Measurements from ENCODE around the gene GOLGA6A. TPM values are rescaled to one million over a fixed set of nuclear protein-coding genes. Genes with fewer than 3 reads are reported as not detected.

GOLGA6A gene
- total and polyA plus RNA-seq, 2 of the 13 experiments (the other 11 are each of a cell fraction or from before 2014, with no cell fraction given) = 0.04 to 0.22 TPM

DNA sequence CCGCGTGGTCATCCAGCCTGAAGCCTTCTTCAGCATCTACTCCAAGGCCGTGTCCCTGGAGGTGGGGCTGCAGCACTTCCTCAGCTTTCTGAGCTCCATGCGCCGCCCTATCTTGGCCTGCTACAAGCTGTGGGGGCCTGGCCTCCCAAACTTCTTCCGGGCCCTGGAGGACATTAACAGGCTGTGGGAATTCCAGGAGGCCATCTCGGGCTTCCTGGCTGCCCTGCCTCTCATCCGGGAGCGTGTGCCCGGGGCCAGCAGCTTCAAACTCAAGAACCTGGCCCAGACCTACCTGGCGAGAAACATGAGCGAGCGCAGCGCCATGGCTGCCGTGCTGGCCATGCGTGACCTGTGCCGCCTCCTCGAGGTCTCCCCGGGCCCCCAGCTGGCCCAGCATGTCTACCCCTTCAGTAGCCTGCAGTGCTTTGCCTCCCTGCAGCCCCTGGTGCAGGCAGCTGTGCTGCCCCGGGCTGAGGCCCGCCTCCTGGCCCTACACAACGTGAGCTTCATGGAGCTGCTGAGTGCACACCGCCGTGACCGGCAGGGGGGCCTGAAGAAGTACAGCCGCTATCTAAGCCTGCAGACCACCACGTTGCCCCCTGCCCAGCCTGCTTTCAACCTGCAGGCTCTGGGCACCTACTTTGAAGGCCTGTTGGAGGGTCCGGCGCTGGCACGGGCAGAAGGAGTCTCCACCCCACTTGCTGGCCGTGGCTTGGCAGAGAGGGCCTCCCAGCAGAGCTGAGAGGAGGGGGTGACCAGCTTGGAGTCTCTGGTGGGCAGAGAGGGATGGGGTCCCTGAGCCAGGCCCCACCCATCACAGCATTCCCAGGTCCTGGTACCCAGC is 37.9 kb downstream of the GOLGA6A start:
- Histone ChIP-seq H3K9me3 (ENCODE audit: low read length) (no peaks in the 10 kb centered on the region), H2AFZ (ENCODE audit: low read length) (no peak overlapping the region), H3K36me3 (replicated peaks in 1 of 2; ENCODE audit: control insufficient read depth in 1 of 2, insufficient read depth in 2 of 2, low read length in 2 of 2) (no peaks in the 10 kb centered on the region), H3K4me3 (replicated peaks in 1 of 3; ENCODE audit: insufficient read depth in 1 of 3, low read depth in 2 of 3, low read length in 3 of 3) (no peak overlapping the region), H3K9ac (ENCODE audit: insufficient read depth, low read depth, low read length) (no peak overlapping the region), H3K27ac (ENCODE audit: extremely low read length, insufficient read depth, low read length) (no peak overlapping the region), H3K4me1 (ENCODE audit: insufficient read depth, low read length) (no peaks in the 10 kb centered on the region), H3K79me2 (ENCODE audit: insufficient read depth, low read length) (no peaks in the 10 kb centered on the region), H3K27me3 (ENCODE audit: control insufficient read depth in 1 of 2, insufficient read depth in 2 of 2, low read length in 2 of 2) (peaks cover 1 to 6% of the 10 kb centered on the region in 2 experiments; a peak in 1 of 5 replicates), H4K20me1 (ENCODE audit: insufficient read depth, low read length) (no peaks in the 10 kb centered on the region), H3K4me2 (ENCODE audit: low read depth, low read length) (no peak overlapping the region)
- BruUV-seq (replicated peaks) = no TSS peak
- no peak for FAIRE-seq
- no peak for DNase-seq (ENCODE audit: low spot score)
- in situ Hi-C loops (cut with HindIII; ENCODE audit: extremely low pct_ligation_motif_present, low pct_unique_long_range_greater_than_20kb) (no loop called here), intact Hi-C loops (cut with micrococcal nuclease; ENCODE audit: unreplicated experiment) (no loop called here)
- WGBS (ENCODE audit: low lambda C conversion rate) = 77% methylated on average over 9 of the region's 31 CpGs
- CTCF ChIA-PET (ENCODE audit: low intra/inter-chr PET ratio, low total read pairs) = no interaction called here
- no peak for ATAC-seq
- POLR2A ChIA-PET = no interaction called here
- TF ChIP-seq, protein P1, sequence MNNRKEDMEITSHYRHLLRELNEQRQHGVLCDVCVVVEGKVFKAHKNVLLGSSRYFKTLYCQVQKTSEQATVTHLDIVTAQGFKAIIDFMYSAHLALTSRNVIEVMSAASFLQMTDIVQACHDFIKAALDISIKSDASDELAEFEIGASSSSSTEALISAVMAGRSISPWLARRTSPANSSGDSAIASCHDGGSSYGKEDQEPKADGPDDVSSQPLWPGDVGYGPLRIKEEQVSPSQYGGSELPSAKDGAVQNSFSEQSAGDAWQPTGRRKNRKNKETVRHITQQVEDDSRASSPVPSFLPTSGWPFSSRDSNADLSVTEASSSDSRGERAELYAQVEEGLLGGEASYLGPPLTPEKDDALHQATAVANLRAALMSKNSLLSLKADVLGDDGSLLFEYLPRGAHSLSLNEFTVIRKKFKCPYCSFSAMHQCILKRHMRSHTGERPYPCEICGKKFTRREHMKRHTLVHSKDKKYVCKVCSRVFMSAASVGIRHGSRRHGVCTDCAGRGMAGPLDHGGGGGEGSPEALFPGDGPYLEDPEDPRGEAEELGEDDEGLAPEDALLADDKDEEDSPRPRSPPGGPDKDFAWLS (CRISPR knock-in tag; IDR thresholded peaks at IDR 0.05; ENCODE audit: borderline replicate concordance) = no peak
- TF ChIP-seq HIVEP1 (CRISPR knock-in tag; IDR thresholded peaks at IDR 0.05) (no peak), NFKBIZ (CRISPR knock-in tag; IDR thresholded peaks at IDR 0.05) (no peak), HMGXB4 (CRISPR knock-in tag; IDR thresholded peaks at IDR 0.05; ENCODE audit: borderline replicate concordance in 1 of 2, low read depth in 1 of 2) (no peak), U2AF2 (IDR thresholded peaks at IDR 0.05; ENCODE audit: low read depth, low read length) (no peak), ZMYM3 (CRISPR knock-in tag; IDR thresholded peaks at IDR 0.05) (no peak), ZBTB44 (CRISPR knock-in tag; IDR thresholded peaks at IDR 0.05) (no peak), KMT2A (CRISPR knock-in tag; IDR thresholded peaks at IDR 0.05) (no peak)
- TF ChIP-seq, protein P2, sequence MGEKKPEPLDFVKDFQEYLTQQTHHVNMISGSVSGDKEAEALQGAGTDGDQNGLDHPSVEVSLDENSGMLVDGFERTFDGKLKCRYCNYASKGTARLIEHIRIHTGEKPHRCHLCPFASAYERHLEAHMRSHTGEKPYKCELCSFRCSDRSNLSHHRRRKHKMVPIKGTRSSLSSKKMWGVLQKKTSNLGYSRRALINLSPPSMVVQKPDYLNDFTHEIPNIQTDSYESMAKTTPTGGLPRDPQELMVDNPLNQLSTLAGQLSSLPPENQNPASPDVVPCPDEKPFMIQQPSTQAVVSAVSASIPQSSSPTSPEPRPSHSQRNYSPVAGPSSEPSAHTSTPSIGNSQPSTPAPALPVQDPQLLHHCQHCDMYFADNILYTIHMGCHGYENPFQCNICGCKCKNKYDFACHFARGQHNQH (CRISPR knock-in tag; IDR thresholded peaks at IDR 0.05) = no peak
- TF ChIP-seq, protein P3, sequence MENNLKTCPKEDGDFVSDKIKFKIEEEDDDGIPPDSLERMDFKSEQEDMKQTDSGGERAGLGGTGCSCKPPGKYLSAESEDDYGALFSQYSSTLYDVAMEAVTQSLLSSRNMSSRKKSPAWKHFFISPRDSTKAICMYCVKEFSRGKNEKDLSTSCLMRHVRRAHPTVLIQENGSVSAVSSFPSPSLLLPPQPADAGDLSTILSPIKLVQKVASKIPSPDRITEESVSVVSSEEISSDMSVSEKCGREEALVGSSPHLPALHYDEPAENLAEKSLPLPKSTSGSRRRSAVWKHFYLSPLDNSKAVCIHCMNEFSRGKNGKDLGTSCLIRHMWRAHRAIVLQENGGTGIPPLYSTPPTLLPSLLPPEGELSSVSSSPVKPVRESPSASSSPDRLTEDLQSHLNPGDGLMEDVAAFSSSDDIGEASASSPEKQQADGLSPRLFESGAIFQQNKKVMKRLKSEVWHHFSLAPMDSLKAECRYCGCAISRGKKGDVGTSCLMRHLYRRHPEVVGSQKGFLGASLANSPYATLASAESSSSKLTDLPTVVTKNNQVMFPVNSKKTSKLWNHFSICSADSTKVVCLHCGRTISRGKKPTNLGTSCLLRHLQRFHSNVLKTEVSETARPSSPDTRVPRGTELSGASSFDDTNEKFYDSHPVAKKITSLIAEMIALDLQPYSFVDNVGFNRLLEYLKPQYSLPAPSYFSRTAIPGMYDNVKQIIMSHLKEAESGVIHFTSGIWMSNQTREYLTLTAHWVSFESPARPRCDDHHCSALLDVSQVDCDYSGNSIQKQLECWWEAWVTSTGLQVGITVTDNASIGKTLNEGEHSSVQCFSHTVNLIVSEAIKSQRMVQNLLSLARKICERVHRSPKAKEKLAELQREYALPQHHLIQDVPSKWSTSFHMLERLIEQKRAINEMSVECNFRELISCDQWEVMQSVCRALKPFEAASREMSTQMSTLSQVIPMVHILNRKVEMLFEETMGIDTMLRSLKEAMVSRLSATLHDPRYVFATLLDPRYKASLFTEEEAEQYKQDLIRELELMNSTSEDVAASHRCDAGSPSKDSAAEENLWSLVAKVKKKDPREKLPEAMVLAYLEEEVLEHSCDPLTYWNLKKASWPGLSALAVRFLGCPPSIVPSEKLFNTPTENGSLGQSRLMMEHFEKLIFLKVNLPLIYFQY (CRISPR knock-in tag; IDR thresholded peaks at IDR 0.05; ENCODE audit: borderline replicate concordance) = no peak

Measured in HepG2 (cell line).